Bronchial epithelial cell (primary cell): ENCODE results near the gene TMEM108. TPM values are rescaled to one million over a fixed set of nuclear protein-coding genes. Genes with fewer than 3 reads are reported as not detected.

Experiments
- DNase-seq: peaks from one replicate; pipeline ENCODE4 v3.0.0-alpha.2; 2010; ENCODE audit warnings: low read depth
- FAIRE-seq: peaks from 2 replicates; lab custom pipeline; 2011; peaks lifted over from hg19 to GRCh38; lab: Jason Lieb, UNC
- H3K27me3 ChIP-seq: 2 replicates; pipeline ENCODE4 v1.5.1; 2011; ENCODE audit warnings: low read length; ENCODE audit not compliant: control insufficient read depth, insufficient read depth
- H3K36me3 ChIP-seq: 2 replicates; pipeline ENCODE4 v1.5.1; 2011; ENCODE audit warnings: low read length; ENCODE audit not compliant: control insufficient read depth, insufficient read depth
- H3K4me3 ChIP-seq: 2 replicates; pipeline ENCODE4 v1.5.1; 2011; ENCODE audit warnings: mild to moderate bottlenecking, low read depth, low read length, control low read depth
- CTCF ChIP-seq: IDR thresholded peaks from 2 replicates; pipeline ENCODE4 v1.5.1; 2011; ENCODE audit warnings: mild to moderate bottlenecking, moderate library complexity, low read length, control low read depth, inconsistent platforms; ENCODE audit not compliant: insufficient read depth, severe bottlenecking
- total RNA-seq: library from RNA; depleted of rRNA; stranded (reverse); fragments of >200 nt; gene quantifications from 2 replicates; pipeline ENCODE4 v1.2.1, GENCODE V29; 2014

The TMEM108 gene
- total RNA-seq, 1 donor from 2014 or later = not detected

GRCh38 chr3:133295944-133296917, 258.0 kb downstream of the TMEM108 start:
- Histone ChIP-seq H3K36me3 (no peaks in the 10 kb centered on the region), H3K4me3 (no peak overlapping the region), H3K27me3 (no peaks in the 10 kb centered on the region)
- TF ChIP-seq CTCF = no peak
- FAIRE-seq (no peak), DNase-seq (no peak)

GRCh38 chr3:133296981-133297380, 258.8 kb downstream of the TMEM108 start:
- no peak for FAIRE-seq
- TF ChIP-seq CTCF = no peak
- H3K36me3 ChIP-seq = no peaks in the 10 kb centered on the region

GRCh38 chr3:133300102-133300501, 261.9 kb downstream of the TMEM108 start:
- no peaks in the 10 kb centered on the region for H3K27me3 ChIP-seq
- TF ChIP-seq CTCF = no peak
- H3K36me3 ChIP-seq = no peaks in the 10 kb centered on the region
- DNase-seq = no peak
- no peak overlapping the region for H3K4me3 ChIP-seq
- no peak for FAIRE-seq

More at GRCh38 chr3:133296981-133297380, 258.8 kb downstream of the TMEM108 start:
- no peak for DNase-seq
- no peaks in the 10 kb centered on the region for H3K27me3 ChIP-seq
- H3K4me3 ChIP-seq = no peak overlapping the region

GRCh38 chr3:133301194-133301593, 263.0 kb downstream of the TMEM108 start:
- Histone ChIP-seq H3K36me3 (no peaks in the 10 kb centered on the region), H3K4me3 (no peak overlapping the region), H3K27me3 (no peaks in the 10 kb centered on the region)
- no peak for TF ChIP-seq CTCF
- FAIRE-seq = no peak
- peak; percentile 87 for DNase-seq

GRCh38 chr3:133301731-133302130, 263.5 kb downstream of the TMEM108 start:
- H3K27me3 ChIP-seq = no peaks in the 10 kb centered on the region
- H3K4me3 ChIP-seq = no peak overlapping the region
- FAIRE-seq (no peak), DNase-seq (peak; percentile 32)
- H3K36me3 ChIP-seq = no peaks in the 10 kb centered on the region
- TF ChIP-seq CTCF = no peak
